ENCODE measurements around the gene FAM3D.

The FAM3D gene

GRCh38 chr3:58688574-58688973, 22.0 kb upstream of the FAM3D start:
- Histone ChIP-seq H3K27ac (no peak overlapping the region), H3K9me3 (ENCODE audit: low read depth, low read length) (no peaks in the 10 kb centered on the region), H3K36me3 (ENCODE audit: insufficient read depth, low read length) (no peaks in the 10 kb centered on the region), H3K4me3 (no peak overlapping the region), H3K9ac (ENCODE audit: insufficient read length) (no peak overlapping the region)
- no peak for DNase-seq (ENCODE audit: low read depth, low spot score)
- TF ChIP-seq EZH2 (IDR thresholded peaks at IDR 0.05) (no peak), FOXP2 (optimal IDR thresholded peaks at IDR 0.05; ENCODE audit: control extremely low read depth, extremely low read length, insufficient read depth) (no peak), POLR2AphosphoS5 (IDR thresholded peaks at IDR 0.05; ENCODE audit: borderline replicate concordance, low read depth, low read length) (no peak)

- no peak overlapping the region for H3K4me3 ChIP-seq
- H3K27ac ChIP-seq: no peak overlapping the region
- H3K9ac ChIP-seq (ENCODE audit: insufficient read length): no peak overlapping the region
- no peaks in the 10 kb centered on the region for H3K36me3 ChIP-seq (ENCODE audit: insufficient read depth, low read length)
- H3K9me3 ChIP-seq (ENCODE audit: low read depth, low read length): no peaks in the 10 kb centered on the region
- DNase-seq (ENCODE audit: low read depth, low spot score): no peak
- no peak for TF ChIP-seq EZH2 (IDR thresholded peaks at IDR 0.05)
These were observed 20.3 kb upstream of the FAM3D start for GRCh38 chr3:58686847-58687246.

- Histone ChIP-seq H3K9ac (ENCODE audit: insufficient read length) (no peak overlapping the region), H3K36me3 (ENCODE audit: insufficient read depth, low read length) (no peaks in the 10 kb centered on the region), H3K4me3 (no peak overlapping the region), H3K9me3 (ENCODE audit: low read depth, low read length) (no peaks in the 10 kb centered on the region), H3K27ac (no peak overlapping the region)
- TF ChIP-seq POLR2AphosphoS5 (IDR thresholded peaks at IDR 0.05; ENCODE audit: borderline replicate concordance, low read depth, low read length): no peak
- TF ChIP-seq FOXP2 (optimal IDR thresholded peaks at IDR 0.05; ENCODE audit: control extremely low read depth, extremely low read length, insufficient read depth): no peak
- no peak for TF ChIP-seq EZH2 (IDR thresholded peaks at IDR 0.05)
- no peak for DNase-seq (ENCODE audit: low read depth, low spot score)
These were observed 19.1 kb upstream of the FAM3D start for GRCh38 chr3:58685641-58686040.

- TF ChIP-seq POLR2AphosphoS5 (IDR thresholded peaks at IDR 0.05; ENCODE audit: borderline replicate concordance, low read depth, low read length) (no peak), FOXP2 (optimal IDR thresholded peaks at IDR 0.05; ENCODE audit: control extremely low read depth, extremely low read length, insufficient read depth) (no peak), EZH2 (IDR thresholded peaks at IDR 0.05) (no peak)
- H3K36me3 ChIP-seq (ENCODE audit: insufficient read depth, low read length): no peaks in the 10 kb centered on the region
- H3K27ac ChIP-seq: no peak overlapping the region
- no peak for DNase-seq (ENCODE audit: low read depth, low spot score)
- H3K9me3 ChIP-seq (ENCODE audit: low read depth, low read length): no peaks in the 10 kb centered on the region
- no peak overlapping the region for H3K9ac ChIP-seq (ENCODE audit: insufficient read length)
- H3K4me3 ChIP-seq: no peak overlapping the region
These were observed 16.9 kb upstream of the FAM3D start for GRCh38 chr3:58683466-58683865.

- Histone ChIP-seq H3K9ac (ENCODE audit: insufficient read length) (no peak overlapping the region), H3K36me3 (ENCODE audit: insufficient read depth, low read length) (no peaks in the 10 kb centered on the region), H3K27ac (no peak overlapping the region), H3K4me3 (no peak overlapping the region), H3K9me3 (ENCODE audit: low read depth, low read length) (no peaks in the 10 kb centered on the region)
- DNase-seq (ENCODE audit: low read depth, low spot score): no peak
- TF ChIP-seq POLR2AphosphoS5 (IDR thresholded peaks at IDR 0.05; ENCODE audit: borderline replicate concordance, low read depth, low read length) (no peak), FOXP2 (optimal IDR thresholded peaks at IDR 0.05; ENCODE audit: control extremely low read depth, extremely low read length, insufficient read depth) (no peak), EZH2 (IDR thresholded peaks at IDR 0.05) (no peak)
These were observed 16.5 kb upstream of the FAM3D start for GRCh38 chr3:58683001-58683458.

- Histone ChIP-seq H3K4me3 (no peak overlapping the region), H3K9ac (ENCODE audit: insufficient read length) (no peak overlapping the region), H3K9me3 (ENCODE audit: low read depth, low read length) (no peaks in the 10 kb centered on the region), H3K27ac (no peak overlapping the region), H3K36me3 (ENCODE audit: insufficient read depth, low read length) (no peaks in the 10 kb centered on the region)
- no peak for TF ChIP-seq POLR2AphosphoS5 (IDR thresholded peaks at IDR 0.05; ENCODE audit: borderline replicate concordance, low read depth, low read length)
- TF ChIP-seq EZH2 (IDR thresholded peaks at IDR 0.05): no peak
- TF ChIP-seq FOXP2 (optimal IDR thresholded peaks at IDR 0.05; ENCODE audit: control extremely low read depth, extremely low read length, insufficient read depth): no peak
- no peak for DNase-seq (ENCODE audit: low read depth, low spot score)
These were observed 15.3 kb upstream of the FAM3D start for GRCh38 chr3:58681863-58682262.

GRCh38 chr3:58680879-58681525, 14.4 kb upstream of the FAM3D start:
- no peak overlapping the region for H3K4me3 ChIP-seq
- no peak overlapping the region for H3K9ac ChIP-seq (ENCODE audit: insufficient read length)
- no peaks in the 10 kb centered on the region for H3K9me3 ChIP-seq (ENCODE audit: low read depth, low read length)
- H3K36me3 ChIP-seq (ENCODE audit: insufficient read depth, low read length): no peaks in the 10 kb centered on the region
- H3K27ac ChIP-seq: no peak overlapping the region
- TF ChIP-seq FOXP2 (optimal IDR thresholded peaks at IDR 0.05; ENCODE audit: control extremely low read depth, extremely low read length, insufficient read depth) (no peak), EZH2 (IDR thresholded peaks at IDR 0.05) (no peak), POLR2AphosphoS5 (IDR thresholded peaks at IDR 0.05; ENCODE audit: borderline replicate concordance, low read depth, low read length) (no peak)
- DNase-seq (ENCODE audit: low read depth, low spot score): no peak

GRCh38 chr3:58679974-58680666, 13.5 kb upstream of the FAM3D start:
- Histone ChIP-seq H3K4me3 (no peak overlapping the region), H3K27ac (no peak overlapping the region), H3K36me3 (ENCODE audit: insufficient read depth, low read length) (no peaks in the 10 kb centered on the region), H3K9ac (ENCODE audit: insufficient read length) (no peak overlapping the region), H3K9me3 (ENCODE audit: low read depth, low read length) (no peaks in the 10 kb centered on the region)
- no peak for DNase-seq (ENCODE audit: low read depth, low spot score)
- no peak for TF ChIP-seq FOXP2 (optimal IDR thresholded peaks at IDR 0.05; ENCODE audit: control extremely low read depth, extremely low read length, insufficient read depth)
- TF ChIP-seq POLR2AphosphoS5 (IDR thresholded peaks at IDR 0.05; ENCODE audit: borderline replicate concordance, low read depth, low read length): no peak
- no peak for TF ChIP-seq EZH2 (IDR thresholded peaks at IDR 0.05)

Data from SK-N-MC (cell line).